GM12865 (cell line): ENCODE measurements around the gene ALDH2.
"Not testable (repeated sequence)": the region's sequence is repeated elsewhere in the genome, so short reads cannot be mapped to it uniquely, and the experiment has no call there.

Experiments
- DNase-seq: peaks from one replicate; pipeline ENCODE4 v3.0.0; 2010; ENCODE audit warnings: low read depth
- H3K4me3 ChIP-seq: 2 replicates; pipeline ENCODE4 v1.5.1; 2011; ENCODE audit warnings: mild to moderate bottlenecking, low read depth, low read length, control low read depth
- CTCF ChIP-seq: IDR thresholded peaks from 2 replicates; pipeline ENCODE4 v1.5.1; 2011; ENCODE audit warnings: low read length, control low read depth, low read depth, inconsistent platforms; ENCODE audit not compliant: insufficient read depth; ENCODE audit errors: missing control alignments

ALDH2 gene

DNA sequence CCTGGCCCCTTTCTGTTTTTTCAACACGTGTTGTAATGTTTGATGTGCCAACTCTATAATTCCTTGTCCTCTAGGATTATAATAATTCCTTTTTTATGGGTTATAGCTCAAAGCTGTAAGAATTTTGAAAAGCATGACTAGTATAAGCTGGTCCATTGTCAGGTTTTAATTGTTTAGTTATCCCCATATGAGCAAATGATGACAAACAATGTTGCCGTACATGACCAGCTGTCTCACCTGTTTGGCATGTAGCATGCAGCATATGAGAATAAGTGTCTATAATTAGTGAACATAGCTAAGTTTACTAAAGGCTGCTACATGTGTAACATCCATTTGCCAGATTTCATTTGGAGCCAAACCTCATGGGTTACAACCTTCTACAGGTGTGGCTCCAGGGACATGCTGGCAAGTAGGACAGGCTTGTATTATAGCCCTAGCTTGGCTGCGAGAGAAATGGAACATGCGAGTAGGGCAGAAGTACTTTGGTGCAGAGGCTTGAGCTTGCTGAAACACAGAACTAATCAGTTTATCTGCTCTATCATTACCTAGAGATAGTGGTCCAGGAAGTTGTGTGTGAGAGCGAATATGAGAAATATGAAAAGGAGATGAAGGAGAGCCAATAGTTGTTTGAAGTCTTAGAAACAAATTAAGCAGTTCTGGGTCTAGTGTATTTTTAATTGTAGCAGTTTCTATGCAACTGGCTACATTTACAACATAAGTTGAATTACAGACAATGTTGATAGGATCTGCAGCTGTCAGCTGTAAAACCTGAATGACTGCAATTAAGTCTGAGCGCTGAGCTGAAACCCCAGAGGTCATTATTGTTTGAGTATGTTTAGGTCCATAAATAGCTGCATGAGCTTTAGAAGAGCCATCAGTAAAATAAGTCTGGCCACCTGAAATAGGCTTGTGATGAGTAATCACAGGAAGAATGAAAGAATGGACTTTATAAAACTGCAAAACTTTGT lies 52.7 kb downstream of the ALDH2 start:
- TF ChIP-seq CTCF = no peak
- no peak for DNase-seq

GRCh38 chr12:111820828-111821227 lies 54.1 kb downstream of the ALDH2 start:
- H3K4me3 ChIP-seq = not testable (repeated sequence)

More for the DNA sequence above, 52.7 kb downstream of the ALDH2 start:
- H3K4me3 ChIP-seq = no peak overlapping the region

GRCh38 chr12:111822886-111823285 lies 56.2 kb downstream of the ALDH2 start:
- H3K4me3 ChIP-seq = no peak overlapping the region
- no peak for DNase-seq
- TF ChIP-seq CTCF = no peak

More at GRCh38 chr12:111820828-111821227, 54.1 kb downstream of the ALDH2 start:
- not testable (repeated sequence) for DNase-seq

DNA sequence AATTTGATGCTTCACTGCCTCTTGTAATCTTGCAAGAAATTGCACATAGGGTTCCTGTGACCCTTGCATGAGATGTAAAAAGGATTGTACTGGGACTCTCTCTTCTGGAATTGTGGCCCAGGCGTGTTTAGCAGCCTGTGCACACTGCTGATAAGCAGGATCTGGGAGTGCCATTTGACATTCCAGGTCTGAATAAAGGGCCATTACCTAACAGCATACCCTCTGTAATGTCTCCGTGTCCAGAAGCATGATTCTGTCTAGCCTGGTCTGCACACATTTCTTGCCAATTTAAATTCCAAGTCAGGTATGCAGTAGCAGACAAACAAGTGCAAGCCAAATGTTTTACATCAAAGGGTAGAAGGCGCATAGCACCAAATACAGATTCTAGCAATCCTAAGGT lies 57.2 kb downstream of the ALDH2 start:
- DNase-seq = no peak
- no peak overlapping the region for H3K4me3 ChIP-seq
- no peak for TF ChIP-seq CTCF

GRCh38 chr12:111824312-111824711 lies 57.6 kb downstream of the ALDH2 start:
- not testable (repeated sequence) for DNase-seq, H3K4me3 ChIP-seq
- peak; percentile 28 for TF ChIP-seq CTCF

DNA sequence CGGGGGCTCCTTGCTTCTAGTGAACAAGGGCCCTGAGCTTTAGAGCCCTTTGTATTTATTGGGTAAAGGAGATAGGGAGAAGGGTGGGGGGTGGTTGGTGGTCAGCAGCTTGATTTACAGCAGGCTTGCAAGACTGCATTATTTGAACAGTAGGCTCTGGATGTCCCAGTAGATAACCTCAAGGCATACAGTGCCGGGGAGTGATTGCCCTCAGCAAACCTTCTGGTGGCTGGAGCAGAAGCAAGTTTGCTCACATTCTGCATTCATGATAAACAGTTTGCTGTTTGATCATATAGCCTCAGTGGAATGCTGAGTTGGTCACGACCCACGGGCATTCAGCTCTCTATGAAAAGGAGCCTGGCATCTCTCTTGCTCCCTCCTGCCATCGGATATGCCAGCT lies 58.8 kb downstream of the ALDH2 start:
- TF ChIP-seq CTCF = no peak
- DNase-seq = no peak
- no peak overlapping the region for H3K4me3 ChIP-seq

- DNase-seq = no peak
- no peak overlapping the region for H3K4me3 ChIP-seq
- no peak for TF ChIP-seq CTCF
Measured at GRCh38 chr12:111826316-111826715, 59.6 kb downstream of the ALDH2 start.
